ENCODE measurements around the gene PDE4B.
"Not testable (repeated sequence)": the region's sequence is repeated elsewhere in the genome, so short reads cannot be mapped to it uniquely, and the experiment has no call there.

Gene PDE4B

GRCh38 chr1:66134004-66134403 is 341.3 kb downstream of the PDE4B start:
- no peak for DNase-seq (ENCODE audit: low read depth in 2 of 2)

GRCh38 chr1:66135161-66135560 is 342.5 kb downstream of the PDE4B start:
- DNase-seq (ENCODE audit: low read depth in 2 of 2), result no peak

- not testable (repeated sequence) for DNase-seq (ENCODE audit: low read depth in 2 of 2)
These were observed 343.7 kb downstream of the PDE4B start for GRCh38 chr1:66136423-66136822.

GRCh38 chr1:66137235-66137634 is 344.5 kb downstream of the PDE4B start:
- no peak for DNase-seq (ENCODE audit: low read depth in 2 of 2)

- no peak for DNase-seq (ENCODE audit: low read depth in 2 of 2)
These were observed 345.9 kb downstream of the PDE4B start for GRCh38 chr1:66138613-66139012.

- DNase-seq (ENCODE audit: low read depth in 2 of 2), result no peak
These were observed 347.4 kb downstream of the PDE4B start for GRCh38 chr1:66140072-66140471.

- no peak for DNase-seq (ENCODE audit: low read depth in 2 of 2)
These were observed 351.0 kb downstream of the PDE4B start for GRCh38 chr1:66143651-66144050.

GRCh38 chr1:66147226-66147835 is 354.6 kb downstream of the PDE4B start:
- DNase-seq (ENCODE audit: low read depth in 2 of 2), result no peak

- no peak for DNase-seq (ENCODE audit: low read depth in 2 of 2)
These were observed 359.3 kb downstream of the PDE4B start for GRCh38 chr1:66152034-66152433.

GRCh38 chr1:66154394-66154793 is 361.7 kb downstream of the PDE4B start:
- no peak for DNase-seq (ENCODE audit: low read depth in 2 of 2)

- no peak for DNase-seq (ENCODE audit: low read depth in 2 of 2)
These were observed 363.4 kb downstream of the PDE4B start for GRCh38 chr1:66156144-66156543.

- DNase-seq (ENCODE audit: low read depth in 2 of 2), result no peak
These were observed 367.1 kb downstream of the PDE4B start for GRCh38 chr1:66159800-66160199.

GRCh38 chr1:66160719-66161118 is 368.0 kb downstream of the PDE4B start:
- DNase-seq (ENCODE audit: low read depth in 2 of 2), result no peak

- no peak for DNase-seq (ENCODE audit: low read depth in 2 of 2)
These were observed 374.1 kb downstream of the PDE4B start for GRCh38 chr1:66166753-66167152.

- DNase-seq (ENCODE audit: low read depth in 2 of 2), result no peak
These were observed 374.6 kb downstream of the PDE4B start for GRCh38 chr1:66167267-66167666.

GRCh38 chr1:66168467-66168887 is 375.8 kb downstream of the PDE4B start:
- no peak for DNase-seq (ENCODE audit: low read depth in 2 of 2)

GRCh38 chr1:66168948-66169671 is 376.4 kb downstream of the PDE4B start:
- no peak for DNase-seq (ENCODE audit: low read depth in 2 of 2)

GRCh38 chr1:66172272-66172671 is 379.6 kb downstream of the PDE4B start:
- DNase-seq (ENCODE audit: low read depth in 2 of 2), result no peak

- DNase-seq (ENCODE audit: low read depth in 2 of 2), result no peak
These were observed 382.4 kb downstream of the PDE4B start for GRCh38 chr1:66175098-66175497.

- no peak for DNase-seq (ENCODE audit: low read depth in 2 of 2)
These were observed 382.9 kb downstream of the PDE4B start for GRCh38 chr1:66175581-66175980.

GRCh38 chr1:66176012-66176715 is 383.5 kb downstream of the PDE4B start:
- DNase-seq (ENCODE audit: low read depth in 2 of 2), result no peak

- no peak for DNase-seq (ENCODE audit: low read depth in 2 of 2)
These were observed 384.1 kb downstream of the PDE4B start for GRCh38 chr1:66176832-66177231.

GRCh38 chr1:66177510-66177909 is 384.8 kb downstream of the PDE4B start:
- no peak for DNase-seq (ENCODE audit: low read depth in 2 of 2)

All from fibroblast of skin of left quadriceps (primary cell).